K562 (cell line): Measurements from ENCODE around the gene ZFYVE27. TPM values are rescaled to one million over a fixed set of nuclear protein-coding genes. Genes with fewer than 3 reads are reported as not detected.

Experiments
- ATAC-seq: fragments of 200-7000 bp; cut with Tn5 transposase; 3 replicates; pipeline ENCODE4 v1.9.1; 2020; ENCODE audit warnings: moderate library complexity
- BruUV-seq: library from RNA; stranded (reverse); fragments of 400-500 nt; replicated peaks from 2 replicates; lab custom pipeline; 2021; lab: Mats Ljungman, UMichigan
- CTCF ChIA-PET: fragments of 300-600 bp; formaldehyde crosslinking; extraction: SDS; loops from one replicate; lab custom pipeline; 2021; ENCODE audit warnings: low intra/inter-chr PET ratio; lab: Yijun Ruan, JAX
- POLR2A ChIA-PET: fragments of 300-600, 350-650 bp; sonication (Branson Sonifier 250); formaldehyde crosslinking; extraction: SDS; loops from one replicate; lab custom pipeline; 2021; ENCODE audit warnings: antibody characterized with exemption, inconsistent platforms; lab: Yijun Ruan, JAX
- DNase-seq, 4 experiments: peaks; one replicate each; pipeline versions ENCODE4 v3.0.0 to v3.0.0-alpha.2; 2011 to 2018; ENCODE audit warnings: low spot score in 3 of 4, mixed read lengths in 3 of 4; ENCODE audit errors: extremely low read depth in 1 of 4
- FAIRE-seq: peaks from 2 replicates; lab custom pipeline; 2011; peaks lifted over from hg19 to GRCh38; lab: Jason Lieb, UNC
- H2AFZ ChIP-seq: 2 replicates; pipeline ENCODE4 v1.6.0; 2011; ENCODE audit warnings: low read depth, low read length, control low read depth, inconsistent platforms
- H3K27ac ChIP-seq: fragments of 200-600 bp; 3 replicates; pipeline ENCODE4 v1.8.0; 2011; ENCODE audit warnings: low read depth, mild to moderate bottlenecking, control low read depth, inconsistent platforms, low read length, moderate library complexity, mixed read lengths; ENCODE audit errors: extremely low read depth
- H3K27me3 ChIP-seq, 2 experiments: fragments of 300-600 bp in 1 of 2; 2 replicates in 1 of 2; 3 replicates in 1 of 2; pipeline versions ENCODE4 v1.6.0 to v1.8.0; 2011; ENCODE audit warnings: inconsistent platforms in 2 of 2, low read length in 2 of 2, mild to moderate bottlenecking in 1 of 2, mixed read lengths in 1 of 2, moderate library complexity in 1 of 2; ENCODE audit not compliant: control insufficient read depth in 2 of 2, insufficient read depth in 2 of 2
- H3K36me3 ChIP-seq: fragments of 300-600 bp; 3 replicates; pipeline ENCODE4 v1.8.0; 2011; ENCODE audit warnings: mild to moderate bottlenecking, low read length, inconsistent platforms; ENCODE audit not compliant: control insufficient read depth, insufficient read depth
- H3K4me1 ChIP-seq, 2 experiments: fragments of 200-600 bp in 1 of 2; replicated peaks in 1 of 2; 2 replicates in 1 of 2; 3 replicates in 1 of 2; pipeline versions ENCODE4 v1.5.1 to v1.8.0; 2011; ENCODE audit warnings: inconsistent platforms in 2 of 2, low read length in 2 of 2, mild to moderate bottlenecking in 1 of 2, mixed read lengths in 1 of 2, moderate library complexity in 1 of 2; ENCODE audit not compliant: control insufficient read depth in 2 of 2, insufficient read depth in 2 of 2
- H3K4me2 ChIP-seq: 2 replicates; pipeline ENCODE4 v1.6.1; 2011; ENCODE audit warnings: low read length, control low read depth, inconsistent platforms, mixed read lengths; ENCODE audit not compliant: insufficient read depth
- H3K4me3 ChIP-seq: fragments of 200-600 bp; sonication (generic), shearing (Covaris generic); 2 replicates; pipeline ENCODE4 v1.5.1; 2016; ENCODE audit warnings: control low read depth, inconsistent platforms
- H3K79me2 ChIP-seq: fragments of 200-600 bp; 3 replicates; pipeline ENCODE4 v1.8.0; 2011; ENCODE audit warnings: low read length, inconsistent platforms; ENCODE audit not compliant: control insufficient read depth, insufficient read depth
- H3K9ac ChIP-seq, 2 experiments: 2 replicates each; pipeline versions ENCODE4 v1.6.0 to v1.6.1; 2011; ENCODE audit warnings: low read depth in 2 of 2, low read length in 2 of 2, control low read depth in 1 of 2, inconsistent platforms in 1 of 2, mild to moderate bottlenecking in 1 of 2, mixed read lengths in 1 of 2; ENCODE audit not compliant: insufficient read depth in 1 of 2
- H3K9me1 ChIP-seq: one replicate; pipeline ENCODE4 v1.6.0; 2011; ENCODE audit warnings: inconsistent platforms, mild to moderate bottlenecking, low read length, moderate library complexity; ENCODE audit not compliant: control insufficient read depth, insufficient read depth
- H3K9me3 ChIP-seq: replicated peaks from 2 replicates; pipeline ENCODE4 v1.5.1; 2011; ENCODE audit warnings: low read depth, low read length, inconsistent platforms; ENCODE audit not compliant: control insufficient read depth, insufficient read depth
- H4K20me1 ChIP-seq: replicated peaks from 2 replicates; pipeline ENCODE4 v1.6.1; 2011; ENCODE audit warnings: low read length, inconsistent platforms, mixed read lengths; ENCODE audit not compliant: control insufficient read depth, insufficient read depth
- ARID1B ChIP-seq: fragments of 450-650 bp; IDR thresholded peaks from 2 replicates; pipeline ENCODE4 v1.6.1; 2016; ENCODE audit warnings: antibody characterized with exemption, mild to moderate bottlenecking, inconsistent platforms
- FOXK2 ChIP-seq, 2 experiments: fragments of 450-650 bp; IDR thresholded peaks in 1 of 2; conservative IDR thresholded peaks in 1 of 2; 2 replicates each; pipeline ENCODE4 v1.6.1; 2016; ENCODE audit warnings: low read depth in 2 of 2, mild to moderate bottlenecking in 1 of 2
- HNRNPLL ChIP-seq: fragments of 200-400 bp; formaldehyde crosslinking; IDR thresholded peaks from 2 replicates; pipeline ENCODE4 v1.6.1; 2017; ENCODE audit warnings: low read length, low read depth, mild to moderate bottlenecking; ENCODE audit not compliant: poor library complexity, severe bottlenecking
- KAT7 ChIP-seq: sonication (generic); formaldehyde crosslinking; IDR thresholded peaks from 2 replicates; pipeline ENCODE4 v1.8.0; 2022; ENCODE audit warnings: missing genetic modification reagents, mild to moderate bottlenecking, borderline replicate concordance
- LARP7 ChIP-seq: fragments of 450-650 bp; IDR thresholded peaks from 2 replicates; pipeline ENCODE4 v1.6.1; 2016
- MCM7 ChIP-seq, 2 experiments: fragments of 450-650 bp; IDR thresholded peaks; 2 replicates each; pipeline ENCODE4 v1.6.1; 2016 to 2018
- NCOA2 ChIP-seq, 2 experiments: fragments of 450-650 bp; IDR thresholded peaks; 2 replicates each; pipeline ENCODE4 v1.6.1; 2018; ENCODE audit warnings: mild to moderate bottlenecking in 2 of 2, moderate library complexity in 1 of 2; ENCODE audit not compliant: partially characterized antibody in 2 of 2
- NFE2 ChIP-seq: IDR thresholded peaks from 2 replicates; pipeline ENCODE4 v1.6.1; 2014; ENCODE audit warnings: antibody characterized with exemption, low read depth
- POLR2AphosphoS2 ChIP-seq: IDR thresholded peaks from 2 replicates; pipeline ENCODE4 v1.6.1; 2012; ENCODE audit warnings: low read length, improper control_type of control experiment
- RBM14 ChIP-seq: fragments of 200-400 bp; formaldehyde crosslinking; IDR thresholded peaks from 2 replicates; pipeline ENCODE4 v1.6.1; 2018; ENCODE audit warnings: low read depth, mild to moderate bottlenecking, low read length, moderate library complexity, borderline replicate concordance; ENCODE audit not compliant: insufficient read depth
- SMAD1 ChIP-seq: fragments of 150-350 bp; IDR thresholded peaks from 2 replicates; pipeline ENCODE4 v1.6.1; 2014; ENCODE audit warnings: low read length, low read depth; ENCODE audit not compliant: partially characterized antibody
- SNIP1 ChIP-seq: fragments of 450-650 bp; IDR thresholded peaks from 2 replicates; pipeline ENCODE4 v1.7.1; 2017; ENCODE audit warnings: low read depth, mild to moderate bottlenecking
- TFAP4 ChIP-seq: sonication (generic); formaldehyde crosslinking; IDR thresholded peaks from 2 replicates; pipeline ENCODE4 v1.8.0; 2022; ENCODE audit warnings: missing genetic modification reagents, mild to moderate bottlenecking, moderate library complexity, borderline replicate concordance
- TRIM28 ChIP-seq: fragments of 450-650 bp; IDR thresholded peaks from 2 replicates; pipeline ENCODE4 v1.6.1; 2017
- ZNF24 ChIP-seq: fragments of 450-650 bp; IDR thresholded peaks from 2 replicates; pipeline ENCODE4 v1.6.1; 2016
- ZNF561 ChIP-seq: fragments of 450-650 bp; formaldehyde crosslinking; conservative IDR thresholded peaks from 2 replicates; pipeline ENCODE4 v1.4.0; 2020; ENCODE audit warnings: mild to moderate bottlenecking, moderate library complexity
- ZNF696 ChIP-seq: fragments of 250-450 bp; sonication (Bioruptor Pico); conservative IDR thresholded peaks from 2 replicates; pipeline ENCODE4 v1.4.0; 2020; ENCODE audit warnings: mild to moderate bottlenecking, moderate library complexity
- WGBS: fragments of 100-300 bp; shearing (Covaris generic); methylation state at CpG from one replicate; pipeline ENCODE4 v1.1.6; 2016; ENCODE audit warnings: low coverage, mixed read lengths; ENCODE audit not compliant: insufficient coverage; ENCODE audit errors: missing lambda C conversion rate; 5-methylcytosine and 5-hydroxymethylcytosine counted together
- in situ Hi-C: fragments of 300-500 bp; cut with MboI; formaldehyde crosslinking; loops from 4 replicates; pipeline ENCODE4 v1.15.0; 2018; ENCODE audit warnings: inconsistent platforms, mixed read lengths
- intact Hi-C: fragments of 100-400 bp; cut with micrococcal nuclease; formaldehyde crosslinking; loops from 2 replicates; pipeline ENCODE4 v1.14.2; 2022
- polyA plus RNA-seq, 8 experiments: library from polyadenylated mRNA; depleted of rRNA in 4 of 8; stranded (reverse) in 5 of 8; unstranded in 3 of 8; fragments of >200 nt; fragmentation: Nextera tagmentation in 2 of 8; fragmentation: Illumina TruSeq in 1 of 8; extraction: Ambion mirVana in 2 of 8; extraction: Trizol in 1 of 8; gene quantifications; 2 replicates each; pipeline versions ENCODE4 v1.2.1 to v1.2.3, GENCODE V29; 2011 to 2014; ENCODE audit warnings: inconsistent platforms in 1 of 8, missing spikeins in 1 of 8
- total RNA-seq, 7 experiments: library from RNA; depleted of rRNA in 6 of 7; stranded (reverse); fragments of >200 nt in 6 of 7; fragmentation: Illumina TruSeq in 2 of 7; extraction: Trizol in 2 of 7; gene quantifications; 2 replicates each; pipeline versions ENCODE4 v1.2.1 to v1.2.3, GENCODE V29; 2011 to 2021; ENCODE audit warnings: low replicate concordance in 1 of 7
- TF ChIP-seq, protein P1 (sequence below), 2 experiments: fragments of 200-800 bp in 1 of 2; sonication (Bioruptor generic) in 1 of 2; sonication (generic) in 1 of 2; formaldehyde crosslinking in 1 of 2; IDR thresholded peaks in 1 of 2; conservative IDR thresholded peaks in 1 of 2; 2 replicates each; pipeline versions ENCODE4 v1.5.0 to v1.6.1; 2016 to 2020; ENCODE audit warnings: missing compliant biosample characterization in 1 of 2, missing genetic modification characterization in 1 of 2, missing genetic modification reagents in 1 of 2

ZFYVE27 gene
- total and polyA plus RNA-seq, 9 of the 15 experiments (the other 6 are each of a cell fraction or from before 2014, with no cell fraction given) = 0.81 to 21.9 (median 15.3) TPM

- H3K4me1 ChIP-seq = peaks cover 0 to 27% of the 10 kb centered on the region in 2 experiments; a peak in 3 of 5 replicates
- intact Hi-C loops (no loop called here), in situ Hi-C loops (no loop called here)
- 52% methylated on average over 8 of the region's 9 CpGs for WGBS
- ChIA-PET POLR2A (interaction anchor here (0.6 to 2.7 kb wide), 5 partner anchors 12 to 139 kb away, joined by 3 to 7 read pairs (median 4); no protein-coding TSS in a partner anchor), CTCF (no interaction called here)
- no peaks in the 10 kb centered on the region for H3K9me1 ChIP-seq
- H3K4me2 ChIP-seq = no peak overlapping the region
- H3K4me3 ChIP-seq = no peak overlapping the region
- H3K9me3 ChIP-seq = no peaks in the 10 kb centered on the region
- no peak overlapping the region for H3K27ac ChIP-seq
- TF ChIP-seq TRIM28 (no peak), TFAP4 (no peak), SMAD1 (no peak), HNRNPLL (no peak), ZNF24 (no peak), KAT7 (CRISPR knock-in tag) (no peak), ARID1B (no peak), RBM14 (no peak), POLR2AphosphoS2 (no peak), MCM7 (IDR thresholded peaks at IDR 0.05) (no peak), LARP7 (no peak), NFE2 (no peak), SNIP1 (no peak), ZNF696 (CRISPR knock-in tag) (no peak), NCOA2 (IDR thresholded peaks at IDR 0.05; ENCODE audit: partially characterized antibody in 2 of 2) (no peak), FOXK2 (conservative IDR thresholded peaks at IDR 0.05 in 1 of 2, IDR thresholded peaks at IDR 0.05 in 1 of 2; ENCODE audit: low read depth in 2 of 2) (no peak), ZNF561 (CRISPR knock-in tag) (no peak)
- TF ChIP-seq, protein P1, sequence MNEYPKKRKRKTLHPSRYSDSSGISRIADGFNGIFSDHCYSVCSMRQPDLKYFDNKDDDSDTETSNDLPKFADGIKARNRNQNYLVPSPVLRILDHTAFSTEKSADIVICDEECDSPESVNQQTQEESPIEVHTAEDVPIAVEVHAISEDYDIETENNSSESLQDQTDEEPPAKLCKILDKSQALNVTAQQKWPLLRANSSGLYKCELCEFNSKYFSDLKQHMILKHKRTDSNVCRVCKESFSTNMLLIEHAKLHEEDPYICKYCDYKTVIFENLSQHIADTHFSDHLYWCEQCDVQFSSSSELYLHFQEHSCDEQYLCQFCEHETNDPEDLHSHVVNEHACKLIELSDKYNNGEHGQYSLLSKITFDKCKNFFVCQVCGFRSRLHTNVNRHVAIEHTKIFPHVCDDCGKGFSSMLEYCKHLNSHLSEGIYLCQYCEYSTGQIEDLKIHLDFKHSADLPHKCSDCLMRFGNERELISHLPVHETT (CRISPR knock-in tag; conservative IDR thresholded peaks at IDR 0.05 in 1 of 2, IDR thresholded peaks at IDR 0.05 in 1 of 2) = no peak
- H3K36me3 ChIP-seq = no peaks in the 10 kb centered on the region
- H2AFZ ChIP-seq = no peak overlapping the region
- no peaks in the 10 kb centered on the region for H3K27me3 ChIP-seq
- no TSS peak for BruUV-seq
- no peaks in the 10 kb centered on the region; the same call in 2 of the 3 replicates for H3K79me2 ChIP-seq
- DNase-seq = no peak
- no peak for ATAC-seq
- FAIRE-seq = no peak
- peak overlapping the region in 1 of 2 experiments; percentile 28; a peak in 1 of 4 replicates for H3K9ac ChIP-seq
- no peaks in the 10 kb centered on the region; the same call in 1 of the 2 replicates for H4K20me1 ChIP-seq
Observed at GRCh38 chr10:97711640-97712572, 25.0 kb upstream of the ZFYVE27 start.
